ENCODE data around the gene NDUFA5.
A peak's percentile ranks its signal among the peaks of the same experiment; 100 is the strongest.
"Not testable (repeated sequence)": the region's sequence is repeated elsewhere in the genome, so short reads cannot be mapped to it uniquely, and the experiment has no call there.

Gene NDUFA5

DNA sequence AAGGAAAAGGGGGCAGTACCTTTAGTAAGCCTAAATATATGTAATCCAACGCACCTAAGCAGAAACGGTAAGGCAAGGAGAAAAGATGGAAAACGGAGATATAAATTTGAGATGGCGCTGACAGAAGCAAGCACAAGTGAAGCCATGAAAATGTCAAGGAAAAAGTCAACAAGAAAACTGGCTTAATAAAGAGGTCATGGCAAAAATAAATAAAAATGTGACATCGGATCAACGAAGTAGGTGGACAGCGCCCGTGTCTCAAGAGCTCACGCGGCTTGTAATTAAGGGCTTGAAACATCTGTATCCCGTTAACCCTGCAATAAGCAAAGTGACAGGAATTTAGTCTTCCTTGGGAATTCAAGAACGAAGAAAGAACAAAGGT is 611 bp downstream of the NDUFA5 start:
- no peak for DNase-seq (ENCODE audit: low spot score)

DNA sequence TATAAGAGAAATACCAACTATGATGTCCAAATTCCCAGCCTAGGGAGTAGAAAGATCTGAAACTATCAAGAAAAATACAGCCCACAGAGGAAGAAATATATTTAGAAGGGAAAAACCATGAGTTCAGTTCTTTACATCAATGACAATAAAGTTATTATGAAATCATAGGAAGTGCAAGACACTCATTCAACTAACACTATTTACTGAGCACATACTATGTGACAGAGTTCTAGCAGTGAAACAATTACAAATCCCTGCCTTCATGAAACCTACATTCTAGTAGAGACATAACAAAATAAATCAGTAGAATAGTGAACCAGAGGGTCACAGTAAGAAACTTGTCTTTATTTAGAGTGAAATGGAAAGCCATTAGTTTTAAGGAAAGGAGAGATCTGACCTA is 2.1 kb downstream of the NDUFA5 start:
- DNase-seq (ENCODE audit: low spot score), result no peak

DNA sequence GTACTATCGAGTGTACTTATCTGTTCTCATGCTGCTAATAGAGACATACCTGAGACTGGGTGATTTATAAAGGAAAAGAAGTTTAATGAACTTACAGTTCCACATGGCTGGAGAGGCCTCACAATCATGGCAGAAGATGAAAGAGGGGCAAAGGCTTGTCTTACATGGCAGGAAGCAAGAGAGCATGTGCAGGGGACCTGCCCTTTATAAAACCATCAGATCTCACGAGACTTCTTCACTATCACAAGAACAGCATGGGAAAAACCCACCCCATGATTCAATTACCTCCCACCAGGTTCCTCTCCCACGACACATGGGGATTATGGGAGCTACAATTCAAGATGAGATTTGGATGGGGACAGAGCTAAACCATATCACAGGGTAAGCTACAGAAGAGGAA is 4.5 kb downstream of the NDUFA5 start:
- DNase-seq (ENCODE audit: low spot score), result no peak

DNA sequence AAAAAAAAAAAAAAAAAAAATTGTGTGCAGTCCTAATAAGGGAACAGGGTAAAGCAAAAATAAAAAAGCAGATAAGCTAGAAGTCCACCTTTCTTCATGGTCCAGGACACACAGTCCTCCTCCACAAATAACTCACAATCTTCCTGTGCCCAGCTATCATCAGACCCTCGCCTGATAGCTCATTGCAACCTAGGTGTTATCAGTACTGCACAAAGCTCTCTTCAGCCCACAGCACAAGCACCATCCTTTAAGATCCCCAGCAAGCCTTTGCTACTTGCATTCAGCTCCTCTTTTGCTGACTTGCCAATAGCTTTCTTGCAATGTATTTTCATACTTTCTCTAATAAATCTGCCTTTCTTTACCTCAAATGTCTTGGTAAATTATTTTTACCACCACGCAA is 5.0 kb downstream of the NDUFA5 start:
- no peak for DNase-seq (ENCODE audit: low spot score)

GRCh38 chr7:123552134-123552533 is 5.5 kb downstream of the NDUFA5 start:
- DNase-seq (ENCODE audit: low spot score), result not testable (repeated sequence)

GRCh38 chr7:123548406-123548805 is 9.2 kb downstream of the NDUFA5 start:
- no peak for DNase-seq (ENCODE audit: low spot score)

GRCh38 chr7:123539871-123540270 is 17.7 kb downstream of the NDUFA5 start:
- no peak for DNase-seq (ENCODE audit: low spot score)

GRCh38 chr7:123538897-123539296 is 18.7 kb downstream of the NDUFA5 start:
- DNase-seq (ENCODE audit: low spot score), result no peak

GRCh38 chr7:123538189-123538714 is 19.4 kb downstream of the NDUFA5 start:
- no peak for DNase-seq (ENCODE audit: low spot score)

GRCh38 chr7:123537026-123537642 is 20.5 kb downstream of the NDUFA5 start:
- no peak for DNase-seq (ENCODE audit: low spot score)

DNA sequence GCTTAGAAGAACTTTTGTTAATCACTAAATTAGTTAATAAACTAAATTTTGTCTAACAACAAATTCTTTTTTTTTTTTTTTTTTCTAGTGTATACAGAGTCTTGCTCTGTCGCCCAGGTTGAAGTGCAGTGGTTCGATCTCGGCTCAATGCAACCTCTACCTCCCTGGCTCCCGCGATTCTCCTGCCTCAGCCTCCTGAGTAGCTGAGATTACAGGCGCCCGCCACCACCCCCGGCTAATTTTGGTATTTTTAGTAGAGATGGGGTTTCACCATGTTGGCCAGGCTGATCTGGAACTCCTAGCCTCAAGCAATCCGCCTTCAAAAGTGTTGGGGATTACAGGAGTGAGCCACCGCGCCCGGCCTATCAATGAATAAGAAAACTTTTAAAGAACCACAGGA is 22.1 kb downstream of the NDUFA5 start:
- no peak for DNase-seq (ENCODE audit: low spot score)

DNA sequence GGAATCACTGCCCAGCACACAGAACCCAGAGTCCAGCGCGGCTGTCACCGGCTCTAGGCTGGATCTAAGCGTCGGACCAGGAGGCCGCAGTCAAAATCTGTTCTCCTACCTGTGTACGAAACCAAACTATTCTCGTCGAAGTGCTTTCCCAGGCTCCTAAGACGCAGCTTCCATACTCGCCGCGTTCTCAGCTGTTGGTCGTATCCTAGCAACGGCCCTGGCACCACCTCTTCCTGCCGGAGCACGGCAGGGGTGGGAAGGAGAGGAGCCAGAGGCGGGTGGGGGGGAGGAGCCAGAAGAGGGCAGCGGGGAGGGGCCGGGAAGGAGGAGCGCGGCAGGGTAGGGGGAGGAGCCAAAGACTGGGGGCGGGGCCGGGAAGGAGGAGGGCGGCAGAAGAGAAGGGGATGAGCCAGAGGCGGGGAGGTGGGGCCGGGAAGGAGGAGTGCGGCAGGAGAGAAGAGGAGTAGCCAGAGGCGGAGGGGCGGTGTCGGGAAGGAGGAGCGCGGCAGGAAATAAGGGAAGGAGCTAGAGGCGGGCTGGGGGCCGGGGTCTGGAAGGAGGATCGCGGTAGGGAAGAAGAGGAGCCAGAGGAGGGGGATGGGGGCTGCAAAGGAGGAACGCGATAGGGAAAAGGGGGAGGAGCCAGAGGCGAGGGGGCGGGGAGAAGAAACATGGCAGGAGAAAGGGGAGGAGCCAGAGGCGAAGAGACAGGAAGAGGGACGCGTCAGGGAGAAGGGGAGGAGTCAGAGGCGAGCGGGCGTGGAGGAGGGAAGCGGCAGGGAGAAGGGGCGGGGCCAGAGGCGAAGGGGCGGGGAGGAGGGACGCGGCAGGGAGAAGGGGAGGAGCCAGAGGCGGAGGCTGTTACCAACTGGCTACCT is 23.0 kb downstream of the NDUFA5 start, which contains the start of gene IQUB:
TSS of gene IQUB (minus strand) at position 213 of the 878 bp plus-strand sequence. CDS start 22,255 bp downstream, outside the sequence.
- peak; percentile 92 for DNase-seq (ENCODE audit: low spot score)

DNA sequence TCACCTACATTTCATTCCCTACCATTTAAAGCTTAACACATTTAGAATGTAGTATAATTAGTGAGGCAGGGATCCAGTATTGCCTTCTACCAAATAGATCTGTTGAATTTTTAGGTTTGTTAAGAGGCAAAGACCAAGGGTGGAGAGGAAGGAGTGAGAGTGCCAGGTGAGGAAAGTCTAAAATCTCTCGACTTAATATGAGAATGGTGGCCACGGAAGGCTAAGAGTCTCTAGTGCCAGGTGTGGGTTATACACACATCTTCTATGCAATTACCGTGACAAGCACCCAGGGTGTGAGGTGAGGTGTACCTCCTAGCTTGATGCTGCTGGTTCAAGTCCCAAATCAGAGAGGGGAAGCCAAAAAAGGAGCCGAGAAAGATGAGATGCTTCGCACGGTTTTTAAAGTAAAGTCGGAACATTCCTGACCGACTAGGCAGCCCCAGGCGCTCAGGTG is 23.7 kb downstream of the NDUFA5 start:
- DNase-seq (ENCODE audit: low spot score), result no peak

DNA sequence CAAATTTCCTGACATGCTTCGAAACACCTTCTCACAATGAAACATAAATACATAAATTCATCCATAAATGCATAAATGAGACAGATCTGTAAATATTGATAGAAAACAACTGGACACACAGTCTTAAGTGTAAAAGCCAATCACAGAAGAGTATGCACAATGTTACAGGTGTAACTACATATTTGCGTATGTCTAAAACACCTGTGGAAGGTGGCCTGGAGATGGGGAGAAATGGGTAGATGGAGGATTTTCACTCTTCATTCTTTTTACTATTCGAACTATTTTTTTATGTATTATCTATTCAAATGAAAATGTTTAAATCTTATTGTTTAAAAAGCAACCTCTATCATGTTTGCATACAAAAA is 24.1 kb downstream of the NDUFA5 start:
- DNase-seq (ENCODE audit: low spot score), result no peak

DNA sequence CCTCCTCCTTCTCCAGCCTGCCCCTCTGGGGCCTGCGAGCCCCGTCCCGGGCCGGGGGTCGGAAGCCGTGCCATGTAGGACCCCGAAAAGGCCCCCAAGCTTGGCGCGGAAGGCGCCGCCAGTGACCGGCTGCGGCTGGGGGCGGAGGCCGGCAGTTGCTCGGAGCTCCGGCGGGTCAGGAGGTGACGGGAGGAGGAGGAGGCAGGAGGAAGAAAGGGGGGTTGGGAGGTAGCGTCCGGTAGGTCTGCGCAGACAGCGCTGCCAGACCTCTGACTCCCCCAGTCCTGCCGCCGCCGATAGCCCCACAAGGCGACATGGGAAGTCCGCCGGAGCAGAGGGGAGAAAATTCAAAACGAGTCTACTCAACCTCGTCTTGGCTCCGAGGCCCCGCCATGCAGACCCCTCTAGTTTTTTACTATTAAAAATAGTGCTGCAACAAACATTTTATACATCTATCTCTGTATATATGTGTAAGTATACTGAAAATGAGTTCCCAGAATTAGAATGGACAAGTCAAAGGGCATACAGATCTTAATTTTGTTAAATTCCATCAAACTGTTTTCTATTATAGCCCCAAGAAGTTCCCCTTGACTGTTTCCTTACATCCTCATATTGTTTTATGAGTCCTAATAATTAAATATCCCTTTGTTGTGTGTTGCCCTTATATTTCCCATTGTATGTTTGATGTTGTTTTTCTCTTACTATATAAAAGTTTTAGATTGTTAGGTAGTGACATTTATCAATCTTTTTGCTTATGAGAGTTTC is 24.6 kb downstream of the NDUFA5 start:
- not testable (repeated sequence) for DNase-seq (ENCODE audit: low spot score)

DNA sequence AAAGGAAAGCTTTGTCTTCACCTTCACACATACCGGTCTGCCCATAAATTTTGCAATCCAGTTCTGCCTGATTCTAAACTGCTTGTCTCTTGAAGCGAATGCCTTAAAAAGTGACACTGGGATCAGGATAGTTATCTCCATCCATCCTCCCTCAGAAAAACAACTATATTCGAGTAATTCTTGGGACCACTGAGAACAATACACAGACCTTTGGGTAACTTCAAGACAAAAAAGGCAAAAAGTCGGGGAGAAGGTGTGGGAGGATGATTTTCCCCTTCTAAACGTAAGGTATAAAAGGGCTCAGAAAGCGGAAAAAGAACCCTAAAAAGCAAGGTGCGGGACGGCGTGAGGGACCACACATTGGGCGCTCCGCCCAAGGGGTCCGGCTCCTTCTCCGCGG is 25.3 kb downstream of the NDUFA5 start:
- DNase-seq (ENCODE audit: low spot score), result not testable (repeated sequence)

- DNase-seq (ENCODE audit: low spot score), result not testable (repeated sequence)
Measured at GRCh38 chr7:123530035-123530591, 27.5 kb downstream of the NDUFA5 start.

DNA sequence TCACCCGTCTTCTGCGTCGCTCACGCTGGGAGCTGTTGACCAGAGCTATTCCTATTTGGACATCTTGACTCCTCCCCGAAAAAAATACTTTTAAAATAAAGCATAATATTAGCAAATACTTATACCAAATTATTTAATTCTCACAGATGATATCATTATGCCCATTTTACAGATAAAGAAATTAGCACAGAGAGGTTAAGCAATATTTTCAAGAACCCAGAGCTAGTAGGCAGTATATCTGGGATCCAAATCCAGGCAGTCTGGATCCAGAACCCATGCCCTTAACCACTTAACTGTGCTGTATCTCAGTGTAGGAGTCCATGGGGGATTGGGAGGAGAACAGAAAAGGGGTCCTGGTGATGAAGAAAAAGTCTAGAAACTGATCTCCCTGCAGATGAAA is 29.4 kb downstream of the NDUFA5 start:
- no peak for DNase-seq (ENCODE audit: low spot score)

DNA sequence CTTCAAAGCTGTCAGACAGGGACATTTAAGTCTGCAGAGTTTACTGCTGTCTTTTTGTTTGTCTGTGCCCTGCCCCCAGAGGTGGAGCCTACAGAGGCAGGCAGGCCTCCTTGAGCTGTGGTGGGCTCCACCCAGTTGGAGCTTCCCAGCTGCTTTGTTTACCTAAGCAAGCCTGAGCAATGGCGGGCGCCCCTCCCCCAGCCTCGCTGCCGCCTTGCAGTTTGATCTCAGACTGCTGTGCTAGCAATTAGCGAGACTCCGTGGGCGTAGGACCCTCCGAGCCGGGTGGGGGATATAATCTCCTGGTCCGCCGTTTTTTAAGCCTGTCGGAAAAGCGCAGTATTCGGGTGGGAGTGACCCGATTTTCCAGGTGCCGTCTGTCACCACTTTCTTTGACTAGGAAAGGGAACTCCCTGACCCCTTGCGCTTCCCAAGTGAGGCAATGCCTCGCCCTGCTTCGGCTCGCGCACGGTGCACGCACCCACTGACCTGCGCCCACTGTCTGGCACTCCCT is 29.8 kb downstream of the NDUFA5 start:
- not testable (repeated sequence) for DNase-seq (ENCODE audit: low spot score)

DNA sequence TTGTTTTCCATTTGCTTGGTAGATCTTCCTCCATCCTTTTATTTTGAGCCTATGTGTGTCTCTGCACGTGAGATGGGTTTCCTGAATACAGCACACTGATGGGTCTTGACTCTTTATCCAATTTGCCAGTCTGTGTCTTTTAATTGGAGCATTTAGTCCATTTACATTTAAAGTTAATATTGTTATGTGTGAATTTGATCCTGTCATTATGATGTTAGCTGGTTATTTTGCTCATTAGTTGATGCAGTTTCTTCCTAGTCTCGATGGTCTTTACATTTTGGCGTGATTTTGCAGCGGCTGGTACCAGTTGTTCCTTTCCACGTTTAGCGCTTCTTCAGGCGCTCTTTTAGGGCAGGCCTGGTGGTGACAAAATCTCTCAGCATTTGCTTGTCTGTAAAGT is 31.1 kb downstream of the NDUFA5 start:
- DNase-seq (ENCODE audit: low spot score), result not testable (repeated sequence)

DNA sequence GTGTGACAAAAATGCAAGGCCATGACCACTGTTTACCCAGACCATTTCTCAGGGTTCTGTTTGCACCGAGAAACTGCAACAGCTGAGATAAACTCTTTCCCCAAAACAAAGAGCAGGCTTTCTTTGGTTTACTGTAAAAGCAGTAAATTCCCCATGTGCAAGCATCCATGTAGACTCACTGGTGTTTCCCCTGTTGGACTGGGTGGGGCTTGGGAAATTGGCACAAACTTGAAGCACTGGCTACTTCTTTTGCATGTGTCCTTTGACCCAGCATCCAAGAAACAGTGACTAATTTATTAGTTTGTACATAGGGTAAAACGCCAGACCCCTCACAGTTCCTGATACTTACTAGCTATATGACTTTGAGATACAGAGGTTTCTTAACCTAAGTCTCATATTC is 35.6 kb downstream of the NDUFA5 start:
- DNase-seq (ENCODE audit: low spot score), result peak; percentile 25

- DNase-seq (ENCODE audit: low spot score), result no peak
Measured at GRCh38 chr7:123505221-123505620, 52.4 kb downstream of the NDUFA5 start.

Data from iPS-NIHi11 (cell line).